UCSD-AML1 (cell line): ENCODE measurements around the gene C3orf70.

Experiments used
- DNase-seq: peaks from one replicate; lab custom pipeline; 2025; ENCODE audit not compliant: unreplicated experiment; lab: John Stamatoyannopoulos, UW

The C3orf70 gene

GRCh38 chr3:185089343-185089742 is 63.5 kb downstream of the C3orf70 start:
- no peak for DNase-seq

GRCh38 chr3:185087419-185087818 is 65.4 kb downstream of the C3orf70 start:
- DNase-seq: no peak

DNA sequence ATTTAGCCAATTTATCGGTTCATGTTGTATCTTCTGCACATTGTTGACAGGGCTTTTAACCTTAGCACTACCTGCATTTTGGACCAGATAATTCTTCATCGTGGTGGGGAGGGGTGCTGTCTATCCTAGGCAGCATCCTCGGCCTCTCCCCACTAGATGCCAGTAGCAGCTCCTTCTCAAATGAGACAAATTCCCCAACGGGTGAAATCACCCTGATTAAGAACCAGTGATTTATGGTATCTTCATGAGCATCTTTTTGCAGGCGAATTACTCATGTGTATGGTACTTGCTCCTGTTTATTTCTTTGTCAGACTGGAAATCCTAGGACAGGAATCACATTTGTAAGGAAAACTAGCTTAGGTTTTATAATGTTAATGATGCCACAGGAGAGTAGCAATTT is 68.0 kb downstream of the C3orf70 start:
- DNase-seq: no peak

GRCh38 chr3:185084402-185084801 is 68.5 kb downstream of the C3orf70 start:
- no peak for DNase-seq

GRCh38 chr3:185082829-185083228 is 70.0 kb downstream of the C3orf70 start:
- no peak for DNase-seq

- no peak for DNase-seq
Measured at GRCh38 chr3:185082149-185082548, 70.7 kb downstream of the C3orf70 start.

DNA sequence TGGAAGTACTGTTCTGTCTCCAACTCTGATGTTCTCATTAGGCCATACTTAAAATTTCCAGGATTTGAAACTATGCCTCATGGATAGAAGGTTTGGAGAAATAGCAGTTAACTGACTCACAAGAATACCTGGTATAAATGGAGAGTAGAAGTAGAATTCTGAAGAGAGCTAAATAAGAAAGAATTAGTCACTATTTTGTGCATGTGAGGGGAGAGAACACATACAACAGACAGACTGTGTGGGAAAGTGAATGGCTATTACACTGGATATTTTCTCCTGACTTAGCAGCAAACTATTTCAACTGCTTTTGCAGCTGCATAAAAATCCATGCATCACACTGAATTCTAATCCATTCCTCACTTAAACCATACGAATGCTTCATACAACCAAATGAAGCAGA is 71.3 kb downstream of the C3orf70 start:
- DNase-seq: no peak

DNA sequence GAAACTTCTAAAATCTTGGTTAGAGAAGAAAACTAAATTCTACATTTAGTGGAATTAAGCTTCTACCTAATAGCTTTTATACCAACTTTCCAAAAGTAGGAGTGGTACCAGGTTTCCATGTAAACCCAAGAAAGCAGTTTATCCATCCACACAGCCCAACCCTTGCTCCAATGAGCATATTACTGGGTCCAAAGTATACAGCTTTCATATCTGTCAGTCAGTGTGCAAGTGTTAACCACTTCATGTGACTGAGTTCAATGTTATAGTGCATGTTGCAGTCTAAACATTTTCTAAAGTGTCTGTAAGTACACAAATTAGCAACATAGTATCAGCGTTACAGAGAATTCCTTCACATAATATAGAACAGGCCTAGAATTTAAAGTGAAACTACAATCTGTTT is 73.2 kb downstream of the C3orf70 start:
- no peak for DNase-seq

DNA sequence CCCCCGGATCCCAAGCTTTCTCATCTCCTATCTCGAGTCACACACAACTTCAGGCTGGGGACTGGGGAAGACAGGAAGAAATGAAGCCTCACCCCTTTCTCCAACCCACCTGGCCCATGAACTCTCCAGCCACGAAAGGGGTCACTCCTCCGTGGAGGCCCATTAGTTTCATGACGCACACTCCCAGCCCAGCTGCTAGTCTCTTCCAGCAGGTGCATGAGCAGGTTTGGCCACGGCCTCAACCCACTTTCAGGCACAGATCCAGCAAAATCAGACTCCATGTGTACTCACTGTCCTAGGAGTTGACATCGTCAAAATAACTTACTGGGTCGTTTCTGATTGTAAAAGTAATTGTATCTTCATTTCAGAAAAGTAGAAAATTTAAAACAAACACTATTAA is 76.6 kb downstream of the C3orf70 start:
- no peak for DNase-seq

GRCh38 chr3:185075547-185075946 is 77.3 kb downstream of the C3orf70 start:
- DNase-seq: no peak

DNA sequence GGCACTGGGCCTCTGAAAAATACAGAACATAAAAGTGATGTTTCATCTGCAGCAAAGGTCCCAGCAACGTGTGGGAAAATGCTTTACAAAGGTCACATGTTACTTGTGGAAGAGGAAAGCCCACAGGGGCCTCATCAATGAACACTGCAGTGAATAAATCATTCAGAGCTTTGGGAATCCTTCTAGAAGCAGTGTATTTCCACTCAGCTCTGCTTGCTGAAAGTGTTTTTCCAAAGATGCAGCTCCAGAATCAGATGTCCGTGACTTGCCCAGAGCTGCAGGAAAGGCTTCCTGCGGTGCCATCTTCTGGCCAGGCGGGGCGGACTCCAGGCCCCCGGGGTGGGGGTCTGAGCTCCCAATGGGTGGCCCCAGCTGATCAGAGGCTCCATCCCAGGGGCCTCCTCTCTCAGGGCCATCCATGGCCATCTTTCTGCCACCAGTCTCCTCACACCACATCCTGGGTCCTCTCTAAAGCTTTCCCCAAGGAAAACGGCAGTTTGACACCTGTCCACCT is 81.5 kb downstream of the C3orf70 start:
- no peak for DNase-seq

GRCh38 chr3:185070491-185071286 is 82.2 kb downstream of the C3orf70 start:
- peak; percentile 20 for DNase-seq

GRCh38 chr3:185069037-185070030 is 83.5 kb downstream of the C3orf70 start:
- no peak for DNase-seq

GRCh38 chr3:185067173-185067572 is 85.7 kb downstream of the C3orf70 start:
- DNase-seq: no peak

DNA sequence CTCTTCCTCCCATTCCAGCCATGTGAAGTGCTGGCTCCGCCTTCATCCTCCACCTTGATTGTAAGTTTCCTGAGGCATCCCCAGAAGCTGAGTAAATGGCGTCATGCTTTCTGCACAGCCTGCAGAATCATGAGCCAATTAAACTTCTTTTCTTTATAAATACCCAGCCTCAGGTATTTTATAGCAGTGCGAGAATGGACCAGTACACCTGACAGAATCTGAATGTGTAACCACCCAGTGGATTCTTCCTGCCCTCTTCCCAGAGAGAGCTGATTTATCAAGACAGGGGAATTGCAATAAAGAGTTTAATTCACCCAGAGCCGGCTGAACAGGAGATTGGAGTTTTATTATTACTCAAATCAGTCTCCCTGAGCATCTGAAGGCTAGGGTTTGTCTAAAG is 86.6 kb downstream of the C3orf70 start:
- DNase-seq: no peak

- no peak for DNase-seq
Measured at GRCh38 chr3:185065059-185065458, 87.8 kb downstream of the C3orf70 start.

GRCh38 chr3:185063431-185063830 is 89.4 kb downstream of the C3orf70 start:
- no peak for DNase-seq

- no peak for DNase-seq
Measured at GRCh38 chr3:185062191-185062590, 90.7 kb downstream of the C3orf70 start.

DNA sequence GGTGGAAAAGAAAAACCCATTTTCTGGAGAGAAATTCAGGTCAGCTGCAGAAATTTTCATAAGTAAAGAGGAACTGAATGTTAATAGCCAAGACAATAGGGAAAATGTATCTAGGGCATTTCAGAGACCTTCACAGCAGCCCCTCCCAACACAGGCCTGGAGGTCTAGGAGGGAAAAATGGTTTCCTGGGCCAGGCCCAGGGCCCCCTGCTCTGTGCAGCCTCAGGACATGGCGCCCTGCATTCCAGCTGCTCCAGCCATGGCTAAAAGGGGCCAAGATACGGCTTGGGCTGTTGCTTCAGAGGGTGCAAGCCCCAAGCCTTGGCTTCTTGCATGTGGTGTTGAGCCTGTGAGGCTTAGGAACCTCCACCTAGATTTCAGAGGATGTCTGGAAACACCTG is 92.2 kb downstream of the C3orf70 start:
- no peak for DNase-seq

- peak; percentile 25 for DNase-seq
Measured at GRCh38 chr3:185059766-185060165, 93.1 kb downstream of the C3orf70 start.

DNA sequence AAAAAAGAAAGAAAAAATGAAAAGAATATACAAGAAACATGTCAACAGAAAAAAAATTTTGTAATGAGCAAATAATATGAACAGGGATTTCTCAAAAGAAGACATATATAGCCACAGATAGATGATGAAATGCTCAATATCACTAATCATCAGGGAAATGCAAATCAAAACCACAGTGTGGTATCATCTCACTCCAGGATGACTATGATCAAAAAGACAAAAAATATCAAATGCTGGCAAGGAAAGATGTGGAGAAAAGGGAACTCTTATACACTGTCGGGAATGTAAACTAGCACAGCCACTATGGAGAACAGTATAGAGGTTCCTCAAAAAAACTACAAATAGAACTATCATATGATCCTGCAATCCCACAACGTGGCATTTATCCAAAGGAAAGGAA is 94.1 kb downstream of the C3orf70 start:
- no peak for DNase-seq

DNA sequence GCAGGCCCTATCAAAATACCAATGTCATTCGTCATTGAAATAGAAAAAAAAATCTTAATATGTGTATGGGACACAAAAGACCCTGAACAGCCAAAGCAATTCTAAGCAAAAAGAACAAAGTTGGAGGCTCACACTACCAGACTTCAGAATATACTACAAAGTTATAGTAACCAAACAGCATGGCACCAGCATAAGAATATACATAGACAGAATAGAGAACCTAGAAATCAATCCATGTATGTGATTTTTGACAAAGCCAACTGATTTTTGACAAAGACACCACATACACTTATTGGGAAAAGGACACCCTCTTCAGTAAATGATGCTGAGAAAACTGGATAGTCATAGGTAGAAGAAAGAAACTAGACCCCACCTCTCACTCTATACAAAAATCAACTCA is 95.0 kb downstream of the C3orf70 start:
- no peak for DNase-seq
